Psoas muscle (tissue), 7 donors: ENCODE data around the gene LAIR2. TPM values are rescaled to one million over a fixed set of nuclear protein-coding genes. Genes with fewer than 3 reads are reported as not detected.

Source experiments
- polyA plus RNA-seq, 3 donors: library from polyadenylated mRNA; stranded (reverse); fragments of 200-250 nt; gene quantifications; one replicate each; pipeline ENCODE4 v1.2.3, GENCODE V29; 2013
- total RNA-seq, 4 donors: library from RNA; stranded (reverse); fragmentation: NEBNext Ultra II Directional in 2 of 4; extraction: Animal tissue kit (Norgen Biotek cat#: 25700) in 2 of 4; gene quantifications; one replicate each; pipeline versions ENCODE4 v1.2.1 to v1.2.4, GENCODE V29; 2021 to 2023
- donor health status: healthy with polysubstance abuse.
- donor health status: DM: no; HTN: no; CAD: no; lungs with moderate emphysema.
- donor health status: Bipolar disorder and iron deficiency.
- donor health status: healthy.
- donor health status: DM: no; HTN: no; CAD: no.
- donor health status: DM: no; HTN: no; CAD: no.
- donor health status: DM: yes; HTN: yes; CAD: no.

LAIR2 gene
- total and polyA plus RNA-seq, 7 donors, result not detected

Other genes starting within 250 kb of the LAIR2 start
- gene LILRB5, start 245.6 kb upstream of the LAIR2 start, total RNA-seq, result 1 to 10 TPM; 2.2 to 5.1 (median 4.4) TPM
- gene LILRB5, start 245.6 kb upstream of the LAIR2 start, polyA plus RNA-seq, result 1 to 10 TPM in 2 of 3 donors, under 1 TPM in 1; 0.95 to 1.3 (median 1.1) TPM
- gene LILRB2, start 221.7 kb upstream of the LAIR2 start, total RNA-seq, result 1 to 10 TPM in 3 of 4 donors, under 1 TPM in 1; 0.79 to 2.4 (median 1.7) TPM
- 1 to 10 TPM in 1 of 3 donors, under 1 TPM in 2; 0.41 to 1.3 (median 0.42) TPM for gene LILRB2, start 221.7 kb upstream of the LAIR2 start, polyA plus RNA-seq
- 1 to 10 TPM in 3 of 4 donors, not detected in 1; 1.1 to 2.2 (median 1.1) TPM for gene LILRA5, start 189.7 kb upstream of the LAIR2 start, total RNA-seq
- 1 to 10 TPM in 1 of 3 donors, under 1 TPM in 2; 0.44 to 1.2 (median 0.52) TPM for gene LILRA5, start 189.7 kb upstream of the LAIR2 start, polyA plus RNA-seq
- gene LILRA4, start 163.7 kb upstream of the LAIR2 start, total RNA-seq, result 1 to 10 TPM in 1 of 4 donors, not detected in 3; 1.1 TPM
- not detected for gene LILRA4, start 163.7 kb upstream of the LAIR2 start, polyA plus RNA-seq
- gene LAIR1, start 137.9 kb upstream of the LAIR2 start, total RNA-seq, result 1 to 10 TPM; 3.4 to 6.2 (median 4.0) TPM
- 1 to 10 TPM in 1 of 3 donors, under 1 TPM in 2; 0.93 to 2.4 (median 0.95) TPM for gene LAIR1, start 137.9 kb upstream of the LAIR2 start, polyA plus RNA-seq
- gene TTYH1, start 87.4 kb upstream of the LAIR2 start, total RNA-seq, result 1 to 10 TPM in 1 of 4 donors, under 1 TPM in 2, not detected in 1; 0.34 to 1.9 (median 0.67) TPM
- under 1 TPM; 0.38 to 0.63 (median 0.40) TPM for gene TTYH1, start 87.4 kb upstream of the LAIR2 start, polyA plus RNA-seq
- 10 to 100 TPM; 28.2 to 60.2 (median 41.8) TPM for gene LENG8, start 53.6 kb upstream of the LAIR2 start, total RNA-seq
- 10 to 100 TPM; 21.7 to 28.6 (median 27.2) TPM for gene LENG8, start 53.6 kb upstream of the LAIR2 start, polyA plus RNA-seq
- gene LENG9, start 39.1 kb upstream of the LAIR2 start, total RNA-seq, result 1 to 10 TPM; 2.0 to 3.7 (median 2.7) TPM
- 1 to 10 TPM; 1.7 to 3.9 (median 3.7) TPM for gene LENG9, start 39.1 kb upstream of the LAIR2 start, polyA plus RNA-seq
- gene CDC42EP5, start 29.5 kb upstream of the LAIR2 start, total RNA-seq, result 1 to 10 TPM; 5.0 to 7.4 (median 6.0) TPM
- 1 to 10 TPM; 1.1 to 4.1 (median 3.1) TPM for gene CDC42EP5, start 29.5 kb upstream of the LAIR2 start, polyA plus RNA-seq
- gene LILRA2, start 71.0 kb downstream of the LAIR2 start, total RNA-seq, result 1 to 10 TPM in 2 of 4 donors, under 1 TPM in 2; 0.68 to 1.8 (median 1.0) TPM
- gene LILRA2, start 71.0 kb downstream of the LAIR2 start, polyA plus RNA-seq, result under 1 TPM; 0.25 to 0.36 (median 0.26) TPM
- gene LILRA1, start 90.8 kb downstream of the LAIR2 start, total RNA-seq, result under 1 TPM; 0.32 to 0.53 (median 0.34) TPM
- gene LILRA1, start 90.8 kb downstream of the LAIR2 start, polyA plus RNA-seq, result under 1 TPM in 2 of 3 donors, not detected in 1; 0.09 to 0.13 TPM
- 1 to 10 TPM in 3 of 4 donors, under 1 TPM in 1; 0.95 to 2.0 (median 1.2) TPM for gene LILRB1, start 127.7 kb downstream of the LAIR2 start, total RNA-seq
- gene LILRB1, start 127.7 kb downstream of the LAIR2 start, polyA plus RNA-seq, result under 1 TPM; 0.17 to 0.33 (median 0.25) TPM
- 1 to 10 TPM in 2 of 4 donors, under 1 TPM in 2; 0.54 to 1.7 (median 0.99) TPM for gene LILRB4, start 160.2 kb downstream of the LAIR2 start, total RNA-seq
- gene LILRB4, start 160.2 kb downstream of the LAIR2 start, polyA plus RNA-seq, result under 1 TPM; 0.27 to 0.56 (median 0.37) TPM
- gene KIR3DL3, start 221.6 kb downstream of the LAIR2 start, total RNA-seq, result not detected
- not detected for gene KIR3DL3, start 221.6 kb downstream of the LAIR2 start, polyA plus RNA-seq
- not detected for gene KIR2DL3, start 235.7 kb downstream of the LAIR2 start, total RNA-seq
- not detected for gene KIR2DL3, start 235.7 kb downstream of the LAIR2 start, polyA plus RNA-seq